Coronary artery (tissue), 2 donors: ENCODE measurements around the gene LUZP1.
A peak's percentile ranks its signal among the peaks of the same experiment; 100 is the strongest.

Experiments used
- DNase-seq: peaks from one replicate; pipeline ENCODE4 v3.0.0-alpha.2; 2017; ENCODE audit warnings: low spot score
- H3K27ac ChIP-seq, 2 donors: fragments of 200-600 bp; sonication (generic); one replicate each; pipeline ENCODE4 v1.5.1; 2016 to 2019
- H3K4me3 ChIP-seq: fragments of 200-600 bp; sonication (generic); 2 replicates; pipeline ENCODE4 v1.5.1; 2016; ENCODE audit warnings: mild to moderate bottlenecking, moderate library complexity
- TF ChIP-seq, protein P1 (sequence below): fragments of 200-600 bp; sonication (generic); IDR thresholded peaks from one replicate; pipeline ENCODE4 v1.5.1; 2019; ENCODE audit warnings: antibody characterized with exemption

The LUZP1 gene

DNA sequence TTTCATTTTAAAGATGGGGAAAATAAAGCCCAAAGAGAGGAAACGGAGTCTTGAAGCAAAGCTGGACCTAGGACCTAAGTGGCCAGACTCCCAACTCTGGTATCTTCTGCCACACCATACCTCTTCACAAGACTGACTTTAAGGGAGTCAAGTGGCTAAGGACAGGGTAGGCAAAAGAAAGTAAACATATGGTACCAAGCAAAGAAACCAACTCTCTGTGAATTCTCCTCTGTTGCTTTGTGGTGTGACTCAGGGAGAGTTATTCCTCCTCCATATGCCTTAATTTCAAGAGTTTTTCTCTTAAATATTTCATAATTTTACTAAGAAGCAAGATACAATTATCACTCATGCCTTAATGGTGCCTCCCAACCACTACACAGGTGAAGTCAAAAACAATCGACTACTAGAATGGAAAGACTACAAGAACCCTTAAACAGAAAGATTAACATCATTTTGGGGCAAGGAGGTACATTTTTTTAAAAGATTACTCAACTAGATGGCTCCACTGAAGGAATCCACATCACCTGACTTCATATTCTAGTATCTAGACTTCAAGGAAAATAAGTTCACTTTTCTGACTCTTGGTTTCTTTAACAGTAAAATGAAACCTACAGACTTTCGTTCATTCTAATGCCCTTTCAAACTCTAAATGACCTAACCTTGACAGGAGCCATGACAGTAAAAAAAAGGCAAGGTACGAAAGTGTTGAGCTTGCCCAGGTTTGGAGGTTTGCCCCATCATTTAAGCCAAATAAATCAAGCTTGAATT, 44.2 kb downstream of the LUZP1 start:
- DNase-seq = no peak
- TF ChIP-seq, protein P1, sequence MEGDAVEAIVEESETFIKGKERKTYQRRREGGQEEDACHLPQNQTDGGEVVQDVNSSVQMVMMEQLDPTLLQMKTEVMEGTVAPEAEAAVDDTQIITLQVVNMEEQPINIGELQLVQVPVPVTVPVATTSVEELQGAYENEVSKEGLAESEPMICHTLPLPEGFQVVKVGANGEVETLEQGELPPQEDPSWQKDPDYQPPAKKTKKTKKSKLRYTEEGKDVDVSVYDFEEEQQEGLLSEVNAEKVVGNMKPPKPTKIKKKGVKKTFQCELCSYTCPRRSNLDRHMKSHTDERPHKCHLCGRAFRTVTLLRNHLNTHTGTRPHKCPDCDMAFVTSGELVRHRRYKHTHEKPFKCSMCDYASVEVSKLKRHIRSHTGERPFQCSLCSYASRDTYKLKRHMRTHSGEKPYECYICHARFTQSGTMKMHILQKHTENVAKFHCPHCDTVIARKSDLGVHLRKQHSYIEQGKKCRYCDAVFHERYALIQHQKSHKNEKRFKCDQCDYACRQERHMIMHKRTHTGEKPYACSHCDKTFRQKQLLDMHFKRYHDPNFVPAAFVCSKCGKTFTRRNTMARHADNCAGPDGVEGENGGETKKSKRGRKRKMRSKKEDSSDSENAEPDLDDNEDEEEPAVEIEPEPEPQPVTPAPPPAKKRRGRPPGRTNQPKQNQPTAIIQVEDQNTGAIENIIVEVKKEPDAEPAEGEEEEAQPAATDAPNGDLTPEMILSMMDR = no peak
- H3K27ac ChIP-seq = no peak overlapping the region
- no peak overlapping the region for H3K4me3 ChIP-seq

DNA sequence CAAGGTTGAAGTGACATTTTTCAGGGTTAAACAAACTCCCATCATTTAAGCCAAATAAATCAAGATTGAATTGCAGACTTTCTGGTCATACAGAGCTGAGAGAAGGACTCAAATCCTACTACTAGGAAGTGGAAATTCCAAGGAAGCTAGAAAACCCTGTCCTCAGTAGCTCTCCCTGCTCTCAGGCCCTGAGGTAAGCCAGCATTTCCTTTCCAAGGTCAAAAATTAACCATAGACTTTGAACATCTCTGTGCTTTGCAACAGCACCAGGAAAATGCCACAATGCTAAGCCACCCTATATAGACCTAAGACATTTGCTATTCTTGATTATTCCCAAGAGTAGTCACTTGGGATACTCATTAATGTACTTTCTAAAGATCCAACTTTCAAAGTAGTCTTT, 45.1 kb downstream of the LUZP1 start:
- TF ChIP-seq, protein P1 = no peak
- Histone ChIP-seq H3K4me3 (no peak overlapping the region), H3K27ac (no peak overlapping the region)
- DNase-seq = no peak

DNA sequence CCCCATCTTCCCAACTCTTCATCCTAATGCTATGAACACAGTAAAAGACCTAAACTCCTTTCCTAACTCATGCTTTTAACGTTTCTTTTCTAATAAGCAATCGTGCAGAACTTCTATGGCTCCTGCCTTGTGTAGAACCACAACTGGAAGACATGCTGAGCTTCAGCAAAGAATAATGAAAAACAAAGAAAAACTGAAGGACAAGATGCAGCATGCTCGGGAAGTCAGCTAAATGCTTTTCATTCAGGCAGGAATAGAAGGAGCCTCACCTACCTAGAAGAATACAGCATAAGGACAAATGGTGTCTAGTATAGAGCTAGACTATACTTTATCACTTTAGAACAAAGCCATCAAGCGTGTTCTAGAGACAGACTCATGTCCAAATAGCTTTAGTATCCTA, 45.9 kb downstream of the LUZP1 start:
- DNase-seq = no peak
- Histone ChIP-seq H3K4me3 (peak overlapping the region; percentile 51), H3K27ac (peak overlapping the region in 1 of 2 donors; percentile 68)
- TF ChIP-seq, protein P1 = no peak

DNA sequence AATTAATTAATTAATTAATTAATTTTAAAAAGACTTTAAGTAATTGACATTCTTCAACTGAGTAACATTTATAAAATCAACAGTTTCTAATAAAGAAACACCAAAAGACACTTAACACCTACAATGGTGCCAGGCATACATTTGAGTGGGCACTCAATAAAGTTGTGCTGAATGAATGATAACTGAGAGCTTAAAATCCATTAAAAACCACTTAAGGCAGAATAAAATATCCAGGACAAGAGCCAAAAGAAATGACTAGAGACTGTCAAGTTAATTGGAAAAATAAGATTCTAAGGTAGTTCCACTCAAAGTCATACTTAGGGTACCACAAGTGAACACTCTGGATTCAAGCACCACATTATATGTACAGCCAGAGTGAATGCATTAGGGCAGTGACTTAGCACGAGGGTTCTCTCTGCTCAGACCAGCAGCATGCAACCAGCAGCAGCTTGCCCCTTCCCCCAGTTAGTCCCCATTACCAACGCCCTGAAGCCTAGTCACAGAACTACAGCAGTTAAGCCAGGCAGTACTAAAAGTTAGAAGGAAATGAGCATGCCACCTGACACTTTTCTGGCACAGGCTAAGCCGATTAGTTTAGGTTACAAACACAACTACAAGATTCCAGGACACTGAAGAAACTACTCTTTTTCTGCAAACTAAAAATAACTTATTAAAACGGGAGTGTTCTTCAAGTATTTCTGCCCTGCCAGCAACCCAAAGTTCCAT, 46.5 kb downstream of the LUZP1 start:
- peak; percentile 72 for DNase-seq
- peak overlapping the region; percentile 51 for H3K4me3 ChIP-seq
- H3K27ac ChIP-seq = peak overlapping the region in 1 of 2 donors; percentile 68
- TF ChIP-seq, protein P1 = no peak

DNA sequence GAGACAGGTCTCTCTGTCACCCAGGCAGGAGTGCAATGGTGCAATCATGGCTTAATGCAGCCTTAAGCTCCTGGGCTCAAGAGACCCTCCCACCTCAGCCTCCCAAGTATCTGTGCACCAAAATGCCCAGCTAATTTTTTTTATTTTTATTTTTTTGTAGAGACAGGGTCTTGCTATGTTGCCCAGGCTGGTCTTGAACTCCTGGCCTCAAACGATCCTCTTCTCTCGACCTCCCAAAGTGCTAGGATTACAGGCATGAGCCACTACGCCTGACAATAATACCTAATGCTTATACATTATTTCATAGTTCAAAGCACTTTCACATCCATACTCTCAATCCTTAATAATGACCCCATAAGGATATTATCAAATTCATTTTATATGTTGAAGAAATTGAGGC, 48.3 kb downstream of the LUZP1 start:
- no peak for DNase-seq
- H3K27ac ChIP-seq = no peak overlapping the region
- no peak overlapping the region for H3K4me3 ChIP-seq
- TF ChIP-seq, protein P1 = no peak

DNA sequence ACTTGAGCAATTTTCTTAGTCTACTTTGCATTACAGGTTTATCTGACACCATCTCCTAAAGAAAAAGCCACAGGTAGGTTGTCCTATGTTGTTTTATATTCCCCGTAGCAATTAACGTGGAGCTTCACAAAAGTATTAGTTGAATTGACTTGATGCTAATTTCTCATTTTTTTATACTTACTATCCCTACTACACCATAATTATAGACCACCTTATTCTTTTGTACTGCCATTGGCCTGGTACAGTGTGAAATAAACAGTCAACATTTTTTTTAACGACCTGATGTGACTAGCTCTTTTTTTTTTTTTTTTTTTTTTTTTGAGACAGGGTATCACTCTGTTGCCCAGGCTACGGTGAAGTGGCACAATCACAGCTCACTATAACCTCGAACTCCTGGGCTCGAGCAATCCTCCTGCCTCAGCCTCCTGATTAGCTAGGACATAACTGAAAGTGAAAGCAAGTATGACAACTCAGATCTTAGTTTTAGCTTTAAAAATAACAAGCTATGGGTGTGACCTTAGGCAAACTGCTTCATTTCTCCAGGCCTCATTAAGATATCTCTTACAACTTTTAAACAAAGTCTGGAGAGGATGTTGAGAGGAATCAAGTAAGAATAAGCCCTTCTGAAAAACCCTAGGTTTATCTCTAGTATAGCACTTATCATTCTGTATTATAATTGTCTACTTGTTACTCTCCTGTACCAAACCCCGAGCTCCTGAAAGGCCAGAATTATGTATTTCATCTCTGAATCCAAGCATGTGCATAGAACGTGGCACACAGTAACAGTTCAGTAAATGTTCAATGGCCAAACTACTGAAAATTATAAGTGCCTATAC, 49.5 kb downstream of the LUZP1 start:
- Histone ChIP-seq H3K4me3 (peak overlapping the region; percentile 54), H3K27ac (peak overlapping the region in 1 of 2 donors; percentile 5)
- peak; percentile 56 for DNase-seq
- TF ChIP-seq, protein P1 = no peak
